HG02571 (cell line): Measurements from ENCODE around the gene ANO5.

Source experiments
- ATAC-seq: cut with Tn5 transposase; IDR thresholded peaks from one replicate; pipeline ENCODE4 v1.9.1; 2021; ENCODE audit warnings: mild to moderate bottlenecking, moderate library complexity; ENCODE audit not compliant: unreplicated experiment

ANO5 gene

GRCh38 chr11:22192642-22193347 lies at the start of gene ANO5:
TSS of gene ANO5 (plus strand) at chr11:22193085. CDS start at chr11:22193493, 408 bp downstream.
- ATAC-seq: peak; percentile 42

DNA sequence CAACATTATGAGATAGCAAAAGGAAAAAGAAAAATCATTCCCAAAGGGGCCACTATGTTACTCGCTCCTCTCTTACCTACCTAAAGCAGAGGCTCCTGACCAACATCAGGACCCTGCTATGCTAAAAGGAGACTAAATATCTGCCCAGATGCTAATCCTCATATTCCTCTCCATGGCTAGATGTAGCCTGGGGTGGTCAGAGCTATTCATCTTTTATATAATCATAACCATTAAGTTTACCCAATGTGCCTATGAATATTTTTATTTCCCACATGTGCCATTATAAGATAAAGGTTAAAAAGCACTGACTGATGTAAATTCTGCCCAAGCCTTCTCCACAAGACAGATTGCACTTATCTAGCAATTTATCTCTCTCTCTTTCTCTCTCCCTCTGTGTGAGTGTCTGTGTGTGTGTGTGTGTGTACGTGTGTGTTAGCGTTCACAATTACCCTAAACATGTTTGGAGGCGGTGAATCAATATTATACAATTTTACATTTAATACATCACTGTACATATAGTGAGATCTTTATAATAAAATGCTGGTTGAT lies 41.2 kb upstream of the ANO5 start:
- no peak for ATAC-seq

GRCh38 chr11:22157531-22157930 lies 35.4 kb upstream of the ANO5 start:
- ATAC-seq: no peak

GRCh38 chr11:22161489-22161888 lies 31.4 kb upstream of the ANO5 start:
- no peak for ATAC-seq

- ATAC-seq: no peak
Observed at GRCh38 chr11:22162756-22163155, 30.1 kb upstream of the ANO5 start.

DNA sequence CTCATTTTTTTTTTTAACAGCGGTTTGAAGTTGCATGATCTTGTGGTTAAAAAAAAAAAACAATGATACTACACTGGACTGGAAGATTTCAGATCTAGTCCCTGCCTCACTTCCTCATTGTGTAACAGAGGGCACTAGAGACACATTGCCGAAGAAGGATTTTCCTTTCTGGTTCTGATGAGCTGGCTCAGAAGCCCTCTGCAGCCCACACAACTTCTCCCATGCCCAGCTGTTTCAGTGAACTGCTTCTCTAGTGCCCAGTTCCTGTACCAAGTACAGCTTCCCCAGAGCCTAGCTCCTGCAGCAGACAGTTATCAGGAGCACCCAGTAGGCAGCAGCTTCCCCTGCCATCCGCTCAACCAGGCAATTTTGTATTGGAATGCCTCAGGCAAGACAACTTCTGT lies 29.5 kb upstream of the ANO5 start:
- ATAC-seq: no peak

GRCh38 chr11:22165087-22165486 lies 27.8 kb upstream of the ANO5 start:
- ATAC-seq: no peak

- no peak for ATAC-seq
Observed at GRCh38 chr11:22165759-22166513, 26.9 kb upstream of the ANO5 start.

- no peak for ATAC-seq
Observed at GRCh38 chr11:22169833-22170232, 23.1 kb upstream of the ANO5 start.

GRCh38 chr11:22173532-22173931 lies 19.4 kb upstream of the ANO5 start:
- no peak for ATAC-seq

- ATAC-seq: no peak
Observed at GRCh38 chr11:22177186-22177585, 15.7 kb upstream of the ANO5 start.

DNA sequence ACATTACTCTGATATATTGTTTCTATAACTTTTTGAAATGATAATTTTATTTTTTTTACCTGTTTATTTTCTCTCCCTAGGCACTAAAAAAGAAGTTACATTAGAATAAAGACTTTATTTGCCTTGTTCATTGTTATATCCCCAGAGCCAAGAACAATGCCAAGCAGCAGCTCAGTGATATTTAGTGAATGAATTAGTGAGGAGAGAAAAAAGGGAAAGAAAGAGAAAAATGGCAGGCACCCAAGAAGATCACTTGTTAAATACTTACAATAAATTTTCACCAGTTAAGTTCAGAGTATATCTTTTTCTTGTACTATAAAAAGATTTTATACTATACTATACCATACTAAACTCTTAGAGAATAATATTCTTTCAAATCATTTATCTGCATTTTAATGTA lies 13.3 kb upstream of the ANO5 start:
- no peak for ATAC-seq

- ATAC-seq: no peak
Observed at GRCh38 chr11:22180131-22180530, 12.8 kb upstream of the ANO5 start.

GRCh38 chr11:22189660-22190059 lies 3.2 kb upstream of the ANO5 start:
- no peak for ATAC-seq

- ATAC-seq: peak; percentile 32
Observed at GRCh38 chr11:22190827-22191463, 1.9 kb upstream of the ANO5 start.

DNA sequence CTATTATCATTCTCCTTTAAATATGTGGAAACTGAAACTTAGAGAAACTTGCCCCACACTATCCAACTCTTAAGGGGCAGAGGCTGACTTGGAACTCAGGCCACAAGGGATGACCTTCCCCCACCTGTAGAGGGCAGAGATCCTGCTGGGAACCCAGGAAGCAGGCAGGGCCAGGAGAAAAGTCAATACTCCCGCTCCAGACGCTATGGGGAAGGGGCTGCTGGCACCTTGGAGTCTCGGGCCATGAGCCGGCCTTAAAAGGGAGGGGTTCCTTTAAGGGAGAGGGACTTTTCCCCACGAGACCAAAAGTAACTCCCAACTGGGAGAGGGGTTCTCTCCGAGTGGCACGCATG lies 620 bp upstream of the ANO5 start:
- ATAC-seq: no peak

DNA sequence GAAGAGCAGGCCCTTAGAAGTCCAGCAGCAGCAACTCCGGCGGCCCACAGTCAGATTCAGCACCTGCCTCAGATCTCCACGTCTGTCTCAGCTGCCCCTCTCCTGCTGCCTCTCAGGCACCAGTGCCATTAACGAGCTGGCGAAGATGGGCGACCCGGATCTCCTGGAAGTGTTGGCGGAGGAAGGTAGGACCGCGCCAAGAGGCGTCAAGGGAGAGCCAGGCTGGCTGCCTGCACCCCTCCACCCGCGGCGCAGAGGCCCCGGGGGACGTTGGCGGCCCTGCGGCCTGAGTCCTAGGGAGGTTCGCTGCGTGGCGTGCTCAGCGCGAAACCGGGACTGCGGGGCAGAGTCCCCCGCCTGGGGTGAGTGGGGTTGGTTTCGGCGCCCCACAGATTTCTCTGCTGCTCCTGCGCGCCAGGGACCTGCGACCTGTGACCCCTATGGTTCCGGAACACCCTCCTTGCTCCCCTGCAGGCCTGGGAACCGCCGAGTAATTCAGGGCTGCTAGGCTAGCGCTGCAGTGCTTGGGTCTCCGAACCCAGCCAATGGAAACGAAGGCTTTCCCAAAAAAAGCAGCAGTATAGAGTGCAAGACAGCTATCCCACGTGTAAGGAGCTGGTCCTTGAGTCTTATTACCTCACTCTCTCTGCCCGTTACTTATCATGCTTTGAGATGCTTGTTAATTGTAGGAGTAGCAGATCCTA lies 615 bp downstream of the ANO5 start:
- peak; percentile 38 for ATAC-seq

- ATAC-seq: no peak
Observed at GRCh38 chr11:22194306-22194705, 1.4 kb downstream of the ANO5 start.

GRCh38 chr11:22194907-22195306 lies 2.0 kb downstream of the ANO5 start:
- no peak for ATAC-seq

DNA sequence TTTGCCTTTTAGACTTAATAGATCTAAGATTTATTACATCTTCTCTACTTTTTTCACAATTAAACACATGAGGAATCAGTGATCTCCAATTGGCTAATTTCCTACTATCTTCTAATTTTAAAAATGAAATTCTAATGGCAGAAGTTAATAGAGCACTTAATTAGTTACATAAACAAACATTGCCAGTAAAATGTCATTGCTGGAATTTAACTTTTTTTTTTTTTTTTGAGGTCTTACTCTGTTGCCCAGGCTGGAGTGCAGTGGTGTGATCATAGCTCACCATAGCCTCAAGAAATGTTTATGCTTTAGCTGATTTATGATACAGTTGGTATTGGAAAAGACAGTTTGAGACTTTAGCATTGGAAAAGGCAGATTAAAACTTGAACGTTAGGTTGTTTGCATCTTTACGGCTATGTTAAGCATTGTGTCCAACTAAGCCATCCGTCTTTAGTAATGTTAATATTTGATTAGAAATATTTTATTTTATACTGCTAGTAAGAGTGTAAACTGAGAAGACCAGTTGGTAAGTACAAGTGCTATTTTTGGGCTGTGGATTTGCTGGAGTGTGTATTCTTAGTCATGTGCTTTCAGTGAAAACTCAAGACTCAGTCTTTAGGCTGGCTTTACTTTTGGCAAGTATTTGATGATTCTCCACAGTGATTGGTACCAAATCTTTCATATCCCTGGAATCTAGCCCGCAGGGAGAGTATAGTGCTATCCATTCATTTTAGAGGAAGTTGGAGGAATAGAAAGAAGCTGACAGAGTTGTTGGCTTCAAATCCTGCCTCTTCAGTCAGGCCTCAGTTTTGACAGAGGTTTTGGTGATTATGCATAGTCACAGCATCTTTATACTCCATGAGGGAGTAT lies 4.5 kb downstream of the ANO5 start:
- ATAC-seq: no peak
